ENCODE data around the gene TH.

DNA sequence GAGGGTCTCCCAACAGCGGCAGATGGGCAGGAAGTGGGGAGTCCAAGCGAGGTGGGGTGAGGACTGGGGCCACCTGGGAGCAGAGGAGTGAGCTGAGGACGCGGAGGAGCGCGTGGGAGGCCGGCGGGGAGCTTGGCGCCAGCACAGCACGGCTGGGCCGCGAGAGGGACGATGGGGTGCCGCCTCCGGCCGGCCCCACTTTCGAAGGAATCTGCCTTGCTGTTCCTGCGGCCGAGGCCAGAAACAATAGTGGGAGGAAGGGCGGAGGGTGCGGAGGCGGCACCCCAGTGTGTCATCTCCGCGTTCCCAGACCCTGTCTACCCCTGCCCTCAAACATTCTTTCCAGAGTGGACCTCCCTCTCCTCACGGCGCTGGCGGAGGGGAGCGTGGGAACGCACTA lies 16.1 kb downstream of the TH start:
- TF ChIP-seq EP300 (IDR thresholded peaks at IDR 0.05), result no peak
- TF ChIP-seq, protein P1, sequence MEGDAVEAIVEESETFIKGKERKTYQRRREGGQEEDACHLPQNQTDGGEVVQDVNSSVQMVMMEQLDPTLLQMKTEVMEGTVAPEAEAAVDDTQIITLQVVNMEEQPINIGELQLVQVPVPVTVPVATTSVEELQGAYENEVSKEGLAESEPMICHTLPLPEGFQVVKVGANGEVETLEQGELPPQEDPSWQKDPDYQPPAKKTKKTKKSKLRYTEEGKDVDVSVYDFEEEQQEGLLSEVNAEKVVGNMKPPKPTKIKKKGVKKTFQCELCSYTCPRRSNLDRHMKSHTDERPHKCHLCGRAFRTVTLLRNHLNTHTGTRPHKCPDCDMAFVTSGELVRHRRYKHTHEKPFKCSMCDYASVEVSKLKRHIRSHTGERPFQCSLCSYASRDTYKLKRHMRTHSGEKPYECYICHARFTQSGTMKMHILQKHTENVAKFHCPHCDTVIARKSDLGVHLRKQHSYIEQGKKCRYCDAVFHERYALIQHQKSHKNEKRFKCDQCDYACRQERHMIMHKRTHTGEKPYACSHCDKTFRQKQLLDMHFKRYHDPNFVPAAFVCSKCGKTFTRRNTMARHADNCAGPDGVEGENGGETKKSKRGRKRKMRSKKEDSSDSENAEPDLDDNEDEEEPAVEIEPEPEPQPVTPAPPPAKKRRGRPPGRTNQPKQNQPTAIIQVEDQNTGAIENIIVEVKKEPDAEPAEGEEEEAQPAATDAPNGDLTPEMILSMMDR (IDR thresholded peaks at IDR 0.05), result no peak
